Karpas-422 (cell line): Measurements from ENCODE around the gene TENM4. TPM values are rescaled to one million over a fixed set of nuclear protein-coding genes. Genes with fewer than 3 reads are reported as not detected.
"Not testable (repeated sequence)": the region's sequence is repeated elsewhere in the genome, so short reads cannot be mapped to it uniquely, and the experiment has no call there.

Experiments used
- DNase-seq: peaks from one replicate; pipeline ENCODE4 v3.0.0-alpha.2; 2015
- H2AFZ ChIP-seq: fragments of 200-600 bp; sonication (generic); 2 replicates; pipeline ENCODE4 v1.6.1; 2014; ENCODE audit warnings: antibody characterized with exemption, low read length, mixed read lengths
- H3K27ac ChIP-seq: fragments of 200-600 bp; sonication (generic); 2 replicates; pipeline ENCODE4 v1.5.1; 2014; ENCODE audit warnings: mild to moderate bottlenecking, low read length, moderate library complexity
- H3K27me3 ChIP-seq: fragments of 200-600 bp; sonication (generic); 2 replicates; pipeline ENCODE4 v1.6.1; 2014; ENCODE audit warnings: low read length, mixed read lengths
- H3K36me3 ChIP-seq: fragments of 200-600 bp; sonication (generic); 2 replicates; pipeline ENCODE4 v1.6.1; 2014; ENCODE audit warnings: low read length, mixed read lengths; ENCODE audit not compliant: insufficient read depth
- H3K4me1 ChIP-seq: fragments of 200-600 bp; sonication (generic); 2 replicates; pipeline ENCODE4 v1.6.1; 2014; ENCODE audit warnings: mild to moderate bottlenecking, low read length, mixed read lengths
- H3K4me2 ChIP-seq: fragments of 200-600 bp; sonication (generic); 2 replicates; pipeline ENCODE4 v1.6.1; 2014; ENCODE audit warnings: low read length, low read depth, mild to moderate bottlenecking; ENCODE audit not compliant: poor library complexity, severe bottlenecking
- H3K4me3 ChIP-seq: fragments of 200-600 bp; sonication (generic); 2 replicates; pipeline ENCODE4 v1.5.1; 2014; ENCODE audit warnings: mild to moderate bottlenecking, antibody characterized with exemption, low read length, mixed read lengths
- H3K79me2 ChIP-seq: fragments of 200-600 bp; sonication (generic); 2 replicates; pipeline ENCODE4 v1.6.1; 2014; ENCODE audit warnings: mild to moderate bottlenecking, low read length, mixed read lengths
- H3K9ac ChIP-seq: fragments of 200-600 bp; sonication (generic); 2 replicates; pipeline ENCODE4 v1.6.0; 2014; ENCODE audit warnings: low read length
- H3K9me2 ChIP-seq: fragments of 200-600 bp; sonication (generic), shearing (Covaris generic); replicated peaks from 2 replicates; pipeline ENCODE4 v1.6.0; 2014; ENCODE audit warnings: mild to moderate bottlenecking, low read length, moderate library complexity; ENCODE audit not compliant: insufficient read depth
- H3K9me3 ChIP-seq: fragments of 300-700, 200-600 bp; sonication (generic); 2 replicates; pipeline ENCODE4 v1.6.1; 2014; ENCODE audit warnings: low read length, mixed read lengths
- H4K20me1 ChIP-seq: fragments of 200-600 bp; sonication (generic); 2 replicates; pipeline ENCODE4 v1.6.1; 2014; ENCODE audit warnings: mild to moderate bottlenecking, antibody characterized with exemption, low read length, low read depth; ENCODE audit not compliant: insufficient read depth
- total RNA-seq: library from RNA; depleted of rRNA; stranded (reverse); fragments of >200 nt; shearing (Covaris generic); gene quantifications from 2 replicates; pipeline ENCODE4 v1.2.3, GENCODE V29; 2014; ENCODE audit warnings: low replicate concordance

TENM4 gene
- total RNA-seq, 1 experiment from 2014 or later, result not detected

GRCh38 chr11:78830277-78830819, 610.5 kb downstream of the TENM4 start:
- no peak overlapping the region for H3K27ac ChIP-seq
- H3K36me3 ChIP-seq, result no peaks in the 10 kb centered on the region
- H3K9ac ChIP-seq, result no peak overlapping the region
- DNase-seq, result no peak
- H3K4me2 ChIP-seq, result no peak overlapping the region
- no peak overlapping the region for H2AFZ ChIP-seq
- no peaks in the 10 kb centered on the region for H4K20me1 ChIP-seq
- no peaks in the 10 kb centered on the region for H3K9me3 ChIP-seq
- no peaks in the 10 kb centered on the region for H3K27me3 ChIP-seq
- H3K4me3 ChIP-seq, result no peak overlapping the region
- no peaks in the 10 kb centered on the region for H3K79me2 ChIP-seq
- no peaks in the 10 kb centered on the region for H3K4me1 ChIP-seq
- no peaks in the 10 kb centered on the region for H3K9me2 ChIP-seq

- no peaks in the 10 kb centered on the region for H4K20me1 ChIP-seq
- H3K4me1 ChIP-seq, result no peaks in the 10 kb centered on the region
- H3K36me3 ChIP-seq, result no peaks in the 10 kb centered on the region
- H2AFZ ChIP-seq, result no peak overlapping the region
- no peak overlapping the region for H3K4me3 ChIP-seq
- no peak overlapping the region for H3K4me2 ChIP-seq
- H3K9me2 ChIP-seq, result no peaks in the 10 kb centered on the region
- H3K27me3 ChIP-seq, result no peaks in the 10 kb centered on the region
- no peak for DNase-seq
- no peaks in the 10 kb centered on the region for H3K9me3 ChIP-seq
- no peak overlapping the region for H3K9ac ChIP-seq
- H3K27ac ChIP-seq, result no peak overlapping the region
- H3K79me2 ChIP-seq, result no peaks in the 10 kb centered on the region
Measured at GRCh38 chr11:78829146-78829545, 611.7 kb downstream of the TENM4 start.

DNA sequence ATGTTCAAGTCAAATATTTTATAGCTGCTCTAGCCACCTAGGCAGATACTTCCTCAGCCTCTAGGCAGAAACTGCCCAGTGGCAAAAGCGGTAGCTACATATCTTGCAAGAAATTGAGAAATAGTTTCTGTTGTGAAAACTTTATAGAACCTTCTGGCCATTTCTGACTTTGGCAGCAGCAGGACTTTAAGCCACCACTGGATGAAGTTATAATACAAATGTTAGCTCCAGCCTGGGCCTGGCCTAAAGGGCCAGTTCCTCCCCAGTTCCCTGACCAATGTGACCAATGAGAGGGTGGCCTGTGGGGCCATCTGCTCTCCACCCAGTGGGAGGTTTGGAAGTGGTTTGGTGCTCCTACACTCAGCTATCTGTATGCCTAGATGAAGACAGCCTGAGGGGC, 612.2 kb downstream of the TENM4 start:
- H3K79me2 ChIP-seq, result no peaks in the 10 kb centered on the region
- no peak overlapping the region for H3K9ac ChIP-seq
- H4K20me1 ChIP-seq, result no peaks in the 10 kb centered on the region
- H3K4me1 ChIP-seq, result no peaks in the 10 kb centered on the region
- H2AFZ ChIP-seq, result no peak overlapping the region
- no peaks in the 10 kb centered on the region for H3K36me3 ChIP-seq
- no peaks in the 10 kb centered on the region for H3K27me3 ChIP-seq
- H3K4me3 ChIP-seq, result no peak overlapping the region
- H3K27ac ChIP-seq, result no peak overlapping the region
- no peaks in the 10 kb centered on the region for H3K9me2 ChIP-seq
- DNase-seq, result no peak
- no peak overlapping the region for H3K4me2 ChIP-seq
- H3K9me3 ChIP-seq, result no peaks in the 10 kb centered on the region

GRCh38 chr11:78827291-78827690, 613.5 kb downstream of the TENM4 start:
- not testable (repeated sequence) for DNase-seq, H3K36me3 ChIP-seq, H3K9me2 ChIP-seq, H3K9me3 ChIP-seq, H3K27me3 ChIP-seq, H3K4me1 ChIP-seq, H3K4me3 ChIP-seq, H4K20me1 ChIP-seq, H3K4me2 ChIP-seq, H2AFZ ChIP-seq, H3K27ac ChIP-seq, H3K9ac ChIP-seq, H3K79me2 ChIP-seq

GRCh38 chr11:78825591-78826020, 615.2 kb downstream of the TENM4 start:
- H3K4me1 ChIP-seq, result no peaks in the 10 kb centered on the region
- H4K20me1 ChIP-seq, result no peaks in the 10 kb centered on the region
- H2AFZ ChIP-seq, result no peak overlapping the region
- H3K4me2 ChIP-seq, result no peak overlapping the region
- no peak overlapping the region for H3K27ac ChIP-seq
- H3K79me2 ChIP-seq, result no peaks in the 10 kb centered on the region
- no peak for DNase-seq
- H3K4me3 ChIP-seq, result no peak overlapping the region
- H3K36me3 ChIP-seq, result no peaks in the 10 kb centered on the region
- H3K9me3 ChIP-seq, result no peaks in the 10 kb centered on the region
- H3K9ac ChIP-seq, result no peak overlapping the region
- no peaks in the 10 kb centered on the region for H3K27me3 ChIP-seq
- no peaks in the 10 kb centered on the region for H3K9me2 ChIP-seq

- Histone ChIP-seq H3K79me2 (no peaks in the 10 kb centered on the region), H3K9ac (no peak overlapping the region), H3K9me2 (no peaks in the 10 kb centered on the region), H3K4me3 (no peak overlapping the region), H3K9me3 (no peaks in the 10 kb centered on the region), H3K36me3 (no peaks in the 10 kb centered on the region), H4K20me1 (no peaks in the 10 kb centered on the region), H3K4me1 (no peaks in the 10 kb centered on the region), H3K4me2 (no peak overlapping the region), H3K27ac (no peak overlapping the region), H2AFZ (no peak overlapping the region), H3K27me3 (no peaks in the 10 kb centered on the region)
- no peak for DNase-seq
Measured at GRCh38 chr11:78823588-78823987, 617.2 kb downstream of the TENM4 start.

- DNase-seq, result no peak
- H3K4me3 ChIP-seq, result no peak overlapping the region
- no peaks in the 10 kb centered on the region for H3K4me1 ChIP-seq
- H3K27me3 ChIP-seq, result no peaks in the 10 kb centered on the region
- H3K27ac ChIP-seq, result no peak overlapping the region
- H3K9me3 ChIP-seq, result no peaks in the 10 kb centered on the region
- no peak overlapping the region for H3K9ac ChIP-seq
- no peak overlapping the region for H2AFZ ChIP-seq
- H3K4me2 ChIP-seq, result no peak overlapping the region
- no peaks in the 10 kb centered on the region for H3K79me2 ChIP-seq
- H4K20me1 ChIP-seq, result no peaks in the 10 kb centered on the region
- H3K36me3 ChIP-seq, result no peaks in the 10 kb centered on the region
- no peaks in the 10 kb centered on the region for H3K9me2 ChIP-seq
Measured at GRCh38 chr11:78822931-78823423, 617.9 kb downstream of the TENM4 start.

DNA sequence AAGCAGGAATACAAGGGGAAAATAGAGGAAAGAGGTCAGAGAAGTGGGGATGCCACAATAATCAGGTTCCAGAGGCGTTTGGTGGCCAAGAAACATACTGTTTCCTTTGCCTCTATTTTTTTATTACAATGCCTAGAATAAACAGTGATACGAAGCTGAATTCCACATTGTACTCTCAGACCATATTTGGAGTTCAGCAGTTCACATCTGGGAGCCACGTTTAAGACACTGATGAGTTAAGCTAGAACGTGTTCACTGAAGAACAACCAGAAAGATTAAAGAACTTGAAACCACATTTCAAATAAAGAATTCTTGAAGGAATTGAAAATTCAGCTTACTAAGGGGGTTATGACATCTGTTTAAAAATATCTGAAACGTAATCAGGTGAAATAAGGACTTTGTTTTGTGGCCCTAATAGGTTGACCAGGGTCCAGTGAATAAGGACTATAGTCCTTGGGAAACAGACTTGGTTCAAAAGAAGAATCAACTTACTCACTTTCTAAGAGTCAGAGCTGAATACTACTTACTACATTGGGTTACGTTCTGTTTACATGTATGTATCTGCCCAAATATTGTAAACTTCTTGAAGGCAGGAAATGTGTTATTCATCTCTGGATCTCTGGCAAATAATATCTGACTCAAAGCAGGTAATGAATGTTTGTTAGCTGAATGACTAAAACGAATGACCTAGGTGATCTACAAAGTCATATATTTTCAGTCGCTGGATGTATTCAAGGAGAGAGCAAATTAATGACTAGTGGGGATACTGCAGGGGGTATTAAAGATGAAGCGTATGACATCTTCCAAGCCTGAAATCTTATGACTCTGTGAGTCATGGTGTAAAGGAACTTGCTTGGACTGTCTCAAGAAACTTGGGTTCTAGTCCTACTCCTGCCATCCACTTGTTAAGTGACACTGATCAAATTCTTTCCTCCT, 619.2 kb downstream of the TENM4 start:
- H4K20me1 ChIP-seq, result no peaks in the 10 kb centered on the region

More for the DNA sequence above, 619.2 kb downstream of the TENM4 start:
- H2AFZ ChIP-seq, result no peak overlapping the region
- H3K9me3 ChIP-seq, result no peaks in the 10 kb centered on the region
- H3K9ac ChIP-seq, result no peak overlapping the region
- H3K27ac ChIP-seq, result no peak overlapping the region
- no peaks in the 10 kb centered on the region for H3K79me2 ChIP-seq
- H3K4me2 ChIP-seq, result no peak overlapping the region
- no peaks in the 10 kb centered on the region for H3K27me3 ChIP-seq
- no peak overlapping the region for H3K4me3 ChIP-seq
- no peak for DNase-seq
- no peaks in the 10 kb centered on the region for H3K4me1 ChIP-seq
- no peaks in the 10 kb centered on the region for H3K36me3 ChIP-seq
- no peaks in the 10 kb centered on the region for H3K9me2 ChIP-seq
